GM18858 (cell line): Measurements from ENCODE around the gene PFKFB2.

Experiments
- ATAC-seq: cut with Tn5 transposase; IDR thresholded peaks from one replicate; pipeline ENCODE4 v1.9.1; 2021; ENCODE audit not compliant: unreplicated experiment

The PFKFB2 gene

DNA sequence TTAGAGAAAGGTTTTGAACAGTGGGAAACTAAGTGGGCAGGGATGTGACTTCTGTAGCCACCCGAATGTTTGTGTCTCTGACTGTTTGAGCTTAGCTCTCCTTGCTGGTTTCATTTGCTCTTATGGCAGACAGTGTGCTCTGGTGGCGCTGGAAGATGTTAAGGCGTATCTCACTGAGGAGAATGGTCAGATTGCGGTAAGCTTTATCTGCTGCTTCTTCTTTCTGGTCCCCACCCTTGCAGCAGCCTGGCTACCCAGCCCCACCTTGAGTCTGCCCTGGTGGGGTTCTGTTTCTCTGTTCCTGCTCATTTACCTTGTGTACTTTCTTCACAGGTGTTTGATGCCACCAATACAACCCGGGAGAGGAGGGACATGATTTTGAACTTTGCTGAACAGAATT is 9.9 kb downstream of the PFKFB2 start:
- ATAC-seq: no peak

GRCh38 chr1:207064561-207064960 is 11.5 kb downstream of the PFKFB2 start:
- no peak for ATAC-seq

GRCh38 chr1:207067185-207067584 is 14.1 kb downstream of the PFKFB2 start:
- no peak for ATAC-seq

DNA sequence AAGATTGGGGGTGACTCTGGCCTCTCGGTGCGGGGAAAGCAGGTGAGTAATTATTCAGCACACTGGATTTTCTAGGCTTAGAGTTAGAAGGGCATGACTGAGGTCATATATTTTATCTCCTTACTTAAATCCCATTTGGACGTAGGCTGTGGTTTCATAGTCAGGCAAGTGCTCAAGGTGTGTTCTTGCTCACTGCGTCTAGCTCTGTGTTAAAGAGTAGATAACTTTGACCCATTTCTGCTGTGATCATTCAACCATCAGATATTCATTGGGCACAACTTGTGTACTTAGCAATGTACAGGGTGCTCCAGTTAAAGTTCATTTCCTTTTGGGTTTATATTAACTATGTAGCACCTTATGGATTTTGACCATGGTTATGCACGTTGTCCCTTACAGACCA is 14.6 kb downstream of the PFKFB2 start:
- ATAC-seq: no peak

GRCh38 chr1:207069061-207069460 is 16.0 kb downstream of the PFKFB2 start:
- no peak for ATAC-seq

- ATAC-seq: peak; percentile 46
These were observed 16.9 kb downstream of the PFKFB2 start for GRCh38 chr1:207069858-207070506.

- ATAC-seq: no peak
These were observed 17.7 kb downstream of the PFKFB2 start for GRCh38 chr1:207070811-207071210.

DNA sequence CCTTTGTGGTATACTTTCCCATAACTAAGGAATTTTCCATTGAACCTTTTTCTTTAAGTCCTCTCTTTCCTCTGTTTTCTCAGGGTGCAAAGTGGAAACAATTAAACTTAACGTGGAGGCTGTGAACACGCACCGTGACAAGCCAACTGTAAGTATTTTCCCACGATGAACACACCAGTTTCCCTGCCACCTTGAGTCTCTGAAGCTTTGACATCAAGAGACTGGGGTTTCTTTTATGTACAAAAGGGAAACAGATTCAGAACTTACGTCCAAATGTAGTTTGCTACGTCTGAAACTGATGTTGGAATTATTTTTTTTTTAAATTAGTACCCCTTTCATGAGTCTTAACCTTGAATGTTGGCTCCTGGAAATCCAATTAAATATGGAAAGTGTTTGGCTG is 18.4 kb downstream of the PFKFB2 start:
- no peak for ATAC-seq

- no peak for ATAC-seq
These were observed 19.2 kb downstream of the PFKFB2 start for GRCh38 chr1:207072233-207072632.

- ATAC-seq: no peak
These were observed 21.1 kb downstream of the PFKFB2 start for GRCh38 chr1:207073906-207074820.

DNA sequence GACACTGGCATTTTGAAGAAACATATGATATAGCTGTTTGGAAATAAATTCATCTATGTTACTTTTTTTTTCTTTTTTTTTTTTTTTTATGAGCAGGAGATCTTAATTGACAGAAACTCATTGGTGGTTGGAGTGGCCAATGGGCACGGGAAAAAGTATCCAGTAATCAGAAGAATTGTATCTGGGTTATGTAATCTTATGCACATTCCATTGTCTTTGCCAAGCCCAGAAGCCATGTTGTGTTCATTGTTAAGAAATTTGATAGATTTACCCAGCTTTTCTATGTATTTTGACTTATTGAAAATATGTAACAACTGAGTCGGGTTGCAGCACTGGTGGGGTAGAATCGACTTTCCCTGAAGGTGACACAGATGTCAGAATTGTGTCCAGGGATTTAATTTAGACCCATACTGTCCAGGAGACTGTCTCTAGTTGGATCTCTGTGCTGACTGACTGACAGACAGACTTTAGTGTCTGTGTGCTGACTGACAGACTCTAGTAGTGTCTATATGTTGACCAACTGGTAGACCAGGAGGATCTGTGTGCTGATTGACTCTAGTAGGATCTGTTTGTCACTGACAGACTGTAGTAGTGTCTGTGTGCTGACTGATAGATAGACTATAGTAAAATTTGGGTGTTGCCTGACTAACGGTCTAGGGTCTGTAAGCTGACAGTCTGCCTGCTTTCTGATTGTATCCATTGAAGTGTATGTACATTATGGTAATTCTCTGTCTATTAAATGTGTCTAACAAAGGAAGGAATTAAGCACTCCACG is 23.3 kb downstream of the PFKFB2 start:
- ATAC-seq: no peak

GRCh38 chr1:207077012-207077411 is 23.9 kb downstream of the PFKFB2 start:
- ATAC-seq: no peak

- ATAC-seq: no peak
These were observed 24.6 kb downstream of the PFKFB2 start for GRCh38 chr1:207077470-207078377.

DNA sequence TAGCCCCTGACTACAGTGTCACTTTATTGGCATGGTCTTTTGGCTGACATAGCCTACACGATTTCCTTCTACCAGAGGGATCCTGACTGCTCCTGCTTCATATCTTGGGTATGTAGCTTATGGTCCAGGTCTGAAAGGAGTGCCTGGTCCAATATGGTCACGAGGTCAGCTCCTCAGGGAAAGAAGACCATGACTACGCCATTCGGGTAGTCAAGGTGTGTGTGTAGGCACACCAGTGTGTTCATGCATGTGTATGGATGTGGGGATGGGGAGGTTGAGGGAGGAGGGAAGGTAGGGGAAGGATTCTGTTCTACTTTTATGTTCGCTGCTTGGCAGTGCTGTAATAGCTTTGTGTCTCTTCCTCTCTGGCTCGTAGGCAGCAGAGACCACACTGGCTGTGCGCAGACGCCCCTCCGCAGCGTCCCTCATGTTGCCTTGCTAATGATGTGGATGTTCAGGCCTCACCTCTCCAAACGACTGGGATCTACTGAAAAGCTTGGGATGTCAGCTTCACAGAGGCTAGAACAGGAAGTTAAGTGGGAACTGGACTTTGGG is 25.6 kb downstream of the PFKFB2 start:
- no peak for ATAC-seq

DNA sequence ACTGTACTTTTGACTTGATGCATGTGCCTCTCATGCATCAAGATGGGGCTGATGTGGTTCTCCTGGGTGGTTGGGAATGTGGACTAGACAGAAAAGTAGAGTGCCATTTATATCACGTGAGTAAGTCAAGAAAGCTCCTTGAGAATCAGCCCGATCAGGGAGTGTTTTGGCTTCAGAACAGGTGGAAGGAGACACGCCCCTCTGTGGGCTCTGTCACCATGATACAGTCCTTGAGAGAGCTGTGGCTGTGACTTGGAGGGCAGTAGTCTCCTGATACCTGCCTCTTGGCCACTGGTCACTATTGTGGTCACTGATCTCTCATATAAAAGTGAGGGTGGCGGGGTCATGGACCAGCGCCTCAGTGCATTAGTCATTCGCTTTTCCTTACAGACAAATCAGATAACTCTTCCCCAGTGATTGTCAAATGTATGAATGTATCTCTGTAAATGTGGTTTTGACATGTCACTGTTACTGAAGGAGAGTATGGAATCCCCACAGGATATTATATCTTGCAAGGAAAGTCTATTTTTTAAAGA is 26.7 kb downstream of the PFKFB2 start:
- no peak for ATAC-seq

- no peak for ATAC-seq
These were observed 28.0 kb downstream of the PFKFB2 start for GRCh38 chr1:207081088-207081487.

DNA sequence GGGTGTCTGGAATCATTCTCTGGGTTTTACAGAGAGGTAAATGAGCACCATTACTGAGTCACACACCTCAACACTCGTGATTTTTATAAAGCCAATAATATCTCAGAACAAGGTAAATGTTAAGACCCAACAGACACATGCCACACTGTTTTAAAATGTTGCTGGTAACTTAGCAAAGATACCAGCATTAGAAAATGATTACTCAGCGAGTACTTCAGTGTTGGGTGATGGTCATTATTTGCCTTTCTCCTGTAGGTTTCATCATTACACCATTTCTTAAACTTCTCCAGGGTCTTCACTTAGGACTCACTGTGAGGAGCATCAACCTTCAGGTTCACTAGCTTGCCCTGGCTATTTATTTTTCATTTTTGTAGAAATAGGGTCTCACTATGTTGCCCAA is 28.7 kb downstream of the PFKFB2 start:
- ATAC-seq: no peak

DNA sequence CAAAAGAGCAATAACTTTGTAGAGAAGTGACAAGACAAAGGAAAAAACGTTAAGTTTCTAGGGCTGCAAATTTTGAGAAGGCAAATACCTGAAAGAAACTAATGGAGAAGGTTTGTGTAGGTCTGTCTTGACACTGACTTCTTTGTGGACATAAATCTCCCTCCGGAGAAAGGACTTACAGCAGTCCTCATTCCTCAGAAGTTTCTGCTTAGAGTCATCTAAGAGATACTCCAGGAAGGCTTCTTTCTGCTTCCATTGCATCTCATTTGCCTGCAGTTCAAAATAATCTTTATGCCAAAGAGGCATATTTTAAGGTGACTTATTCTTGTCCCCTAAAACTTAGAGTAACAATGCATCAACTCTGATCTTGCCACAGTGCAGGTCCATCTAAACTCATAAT is 31.2 kb downstream of the PFKFB2 start:
- no peak for ATAC-seq

- peak; percentile 53 for ATAC-seq
These were observed 31.7 kb downstream of the PFKFB2 start for GRCh38 chr1:207084701-207085180.

DNA sequence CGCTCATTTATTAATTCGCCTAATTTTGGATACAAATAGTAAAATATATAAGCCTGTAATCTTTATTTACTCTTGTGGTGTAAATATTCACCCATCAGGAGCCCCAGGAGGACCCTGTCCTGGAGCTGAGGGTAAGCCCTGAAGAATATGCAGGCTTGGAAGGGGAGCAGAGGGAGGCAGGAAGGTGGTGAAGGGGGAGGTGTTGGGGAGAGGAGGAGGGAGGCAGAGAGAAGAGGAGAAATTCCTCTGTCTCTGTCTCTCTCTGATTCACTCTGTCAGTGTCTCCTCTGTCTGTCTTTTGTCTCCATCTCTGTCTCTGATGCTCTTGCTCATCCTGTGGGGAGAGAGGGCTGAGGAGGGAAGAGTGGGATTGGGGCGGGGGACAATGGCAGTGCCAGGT is 32.8 kb downstream of the PFKFB2 start:
- no peak for ATAC-seq
